GM18867 (cell line): ENCODE measurements around the gene ARMC6.

Source experiments
- ATAC-seq: cut with Tn5 transposase; IDR thresholded peaks from one replicate; pipeline ENCODE4 v1.9.1; 2021; ENCODE audit warnings: mild to moderate bottlenecking, moderate library complexity; ENCODE audit not compliant: unreplicated experiment

Gene ARMC6

GRCh38 chr19:19033426-19034203, at the start of gene ARMC6, which contains the start of gene SUGP2:
Gene ARMC6 (plus strand): TSS chr19:19033603. CDS start chr19:19034210, 607 bp downstream.
Gene SUGP2 (minus strand): TSS chr19:19033517. CDS start chr19:19031071, 2,446 bp downstream.
- ATAC-seq: peak; percentile 72

- no peak for ATAC-seq
Observed at GRCh38 chr19:18984251-18984650, 49.2 kb upstream of the ARMC6 start.

- ATAC-seq: no peak
Observed at GRCh38 chr19:18985257-18985656, 48.1 kb upstream of the ARMC6 start.

- no peak for ATAC-seq
Observed at GRCh38 chr19:18987456-18987855, 45.9 kb upstream of the ARMC6 start.

- ATAC-seq: no peak
Observed at GRCh38 chr19:18989316-18989715, 44.1 kb upstream of the ARMC6 start.

GRCh38 chr19:18990128-18990708, 43.2 kb upstream of the ARMC6 start:
- no peak for ATAC-seq

GRCh38 chr19:18991006-18991405, 42.4 kb upstream of the ARMC6 start:
- no peak for ATAC-seq

- ATAC-seq: no peak
Observed at GRCh38 chr19:18991468-18991867, 41.9 kb upstream of the ARMC6 start.

- ATAC-seq: no peak
Observed at GRCh38 chr19:18992696-18993095, 40.7 kb upstream of the ARMC6 start.

- no peak for ATAC-seq
Observed at GRCh38 chr19:18993115-18993514, 40.3 kb upstream of the ARMC6 start.

- ATAC-seq: peak; percentile 40
Observed at GRCh38 chr19:18995804-18996241, 37.6 kb upstream of the ARMC6 start.

GRCh38 chr19:18996351-18996750, 37.1 kb upstream of the ARMC6 start:
- no peak for ATAC-seq

- no peak for ATAC-seq
Observed at GRCh38 chr19:18996796-18997394, 36.5 kb upstream of the ARMC6 start.

GRCh38 chr19:18998276-18998675, 35.1 kb upstream of the ARMC6 start:
- ATAC-seq: no peak

GRCh38 chr19:18999016-18999758, 34.2 kb upstream of the ARMC6 start:
- ATAC-seq: no peak

- no peak for ATAC-seq
Observed at GRCh38 chr19:18999896-19000620, 33.3 kb upstream of the ARMC6 start.

- ATAC-seq: no peak
Observed at GRCh38 chr19:19004144-19004543, 29.3 kb upstream of the ARMC6 start.

GRCh38 chr19:19006213-19006612, 27.2 kb upstream of the ARMC6 start:
- ATAC-seq: no peak

GRCh38 chr19:19009951-19010350, 23.5 kb upstream of the ARMC6 start:
- ATAC-seq: no peak

GRCh38 chr19:19010551-19010950, 22.9 kb upstream of the ARMC6 start:
- no peak for ATAC-seq

GRCh38 chr19:19021115-19021514, 12.3 kb upstream of the ARMC6 start:
- ATAC-seq: no peak
